Fibroblast of skin of right quadriceps (primary cell): ENCODE measurements around the gene SUN2.
A peak's percentile ranks its signal among the peaks of the same experiment; 100 is the strongest.

Experiments used
- DNase-seq: peaks from one replicate; pipeline ENCODE4 v3.0.0-alpha.2; 2013

The SUN2 gene

DNA sequence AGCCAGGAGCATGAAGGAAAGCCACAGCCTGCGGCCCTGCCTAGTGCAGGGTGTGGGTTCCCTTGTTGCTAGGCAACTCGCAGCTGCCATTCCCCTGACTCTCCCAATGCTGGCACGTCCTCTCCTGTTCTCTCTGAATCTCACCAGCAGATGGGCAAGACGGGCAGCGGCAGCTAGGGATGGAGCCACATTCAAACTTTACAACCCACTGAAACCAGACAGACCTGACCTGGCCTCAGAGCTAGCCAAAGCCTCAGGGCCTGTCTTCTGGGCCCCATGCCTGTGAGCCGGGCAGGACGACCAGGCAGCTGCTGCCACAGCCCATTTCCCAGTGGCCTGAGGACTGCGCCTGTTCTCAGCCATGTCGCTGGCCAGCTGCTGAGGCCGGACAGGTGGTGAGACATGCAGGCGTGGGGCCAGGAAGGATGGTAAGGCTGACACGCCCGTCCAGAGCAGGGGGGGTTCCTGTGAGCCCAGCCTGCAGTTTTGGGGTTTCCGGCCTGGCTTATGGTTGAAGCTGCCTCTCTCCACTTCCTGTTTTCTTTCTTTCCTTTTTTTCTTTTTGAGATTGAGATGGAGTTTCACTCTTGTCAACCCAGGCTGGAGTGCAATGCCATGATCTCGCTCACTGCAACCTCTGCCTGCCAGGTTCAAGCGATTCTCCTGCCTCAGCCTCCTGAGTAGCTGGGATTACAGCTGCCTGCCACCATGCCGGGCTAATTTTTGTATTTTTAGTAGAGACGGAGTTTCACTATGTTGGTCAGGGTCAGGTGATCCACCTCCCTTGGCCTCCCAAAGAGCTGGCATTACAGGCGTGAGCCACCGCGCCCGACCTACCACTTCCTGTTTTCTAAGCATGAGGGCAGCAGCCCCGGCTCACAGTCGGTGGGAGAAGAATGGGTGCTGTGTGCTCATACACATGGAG, 4.1 kb downstream of the SUN2 start:
- DNase-seq = no peak

DNA sequence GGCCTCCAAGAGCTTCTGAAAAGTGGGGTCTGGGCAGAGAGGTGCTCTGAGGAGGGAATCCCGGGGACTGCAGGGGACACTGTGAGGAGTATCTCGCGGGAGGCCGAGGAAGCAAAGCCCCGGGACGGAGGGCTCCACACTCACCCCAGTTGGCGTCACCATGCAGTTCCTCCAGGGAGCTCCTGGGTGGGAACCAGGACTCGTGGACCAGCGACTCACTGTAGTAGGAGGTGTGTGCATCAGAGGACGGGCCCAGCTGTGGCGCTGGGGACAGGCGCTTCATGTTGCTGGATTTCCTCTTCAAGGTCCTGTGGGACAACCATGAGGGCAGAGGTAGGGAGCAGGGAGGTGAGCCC, 4.8 kb downstream of the SUN2 start:
- no peak for DNase-seq

DNA sequence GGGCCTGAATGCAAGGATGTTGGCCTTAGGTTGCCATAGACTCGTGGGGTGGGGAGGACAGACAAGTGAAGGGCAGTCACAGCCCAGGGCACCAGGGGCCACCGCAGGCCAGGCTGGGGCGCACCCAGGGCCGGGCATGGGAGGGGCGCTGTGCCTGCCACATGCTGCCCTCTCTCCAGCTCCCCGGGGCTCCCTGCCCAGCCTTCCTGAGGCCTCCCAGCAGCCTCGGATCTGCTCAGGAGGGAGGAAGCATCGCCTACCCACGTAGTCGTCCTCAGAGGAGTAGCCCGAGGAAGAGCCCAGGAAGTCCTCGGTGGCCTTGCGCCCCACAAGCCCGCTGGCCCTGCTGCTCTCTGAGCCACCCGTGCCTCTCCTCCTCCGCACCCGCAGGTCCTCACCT, 5.2 kb downstream of the SUN2 start:
- DNase-seq = no peak

DNA sequence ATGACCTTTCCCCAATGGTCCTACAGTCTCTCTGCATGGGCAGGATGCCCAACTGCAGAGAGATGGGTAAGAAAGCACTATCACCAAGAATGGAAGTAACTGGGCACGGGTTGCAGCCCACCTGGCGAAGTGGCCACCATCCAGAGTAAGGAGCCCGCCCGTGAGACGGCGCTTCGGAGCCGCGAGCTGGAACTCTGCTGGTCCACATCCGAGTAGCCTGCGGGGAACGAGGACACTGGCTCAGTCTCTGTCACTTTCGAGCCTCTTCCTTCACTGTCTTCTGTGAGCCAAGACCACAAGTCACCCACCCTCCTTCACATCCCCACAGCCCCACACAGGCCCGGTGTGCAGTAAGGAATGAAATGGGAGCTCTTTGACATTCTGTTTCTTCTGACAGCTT, 5.7 kb downstream of the SUN2 start:
- DNase-seq = no peak

DNA sequence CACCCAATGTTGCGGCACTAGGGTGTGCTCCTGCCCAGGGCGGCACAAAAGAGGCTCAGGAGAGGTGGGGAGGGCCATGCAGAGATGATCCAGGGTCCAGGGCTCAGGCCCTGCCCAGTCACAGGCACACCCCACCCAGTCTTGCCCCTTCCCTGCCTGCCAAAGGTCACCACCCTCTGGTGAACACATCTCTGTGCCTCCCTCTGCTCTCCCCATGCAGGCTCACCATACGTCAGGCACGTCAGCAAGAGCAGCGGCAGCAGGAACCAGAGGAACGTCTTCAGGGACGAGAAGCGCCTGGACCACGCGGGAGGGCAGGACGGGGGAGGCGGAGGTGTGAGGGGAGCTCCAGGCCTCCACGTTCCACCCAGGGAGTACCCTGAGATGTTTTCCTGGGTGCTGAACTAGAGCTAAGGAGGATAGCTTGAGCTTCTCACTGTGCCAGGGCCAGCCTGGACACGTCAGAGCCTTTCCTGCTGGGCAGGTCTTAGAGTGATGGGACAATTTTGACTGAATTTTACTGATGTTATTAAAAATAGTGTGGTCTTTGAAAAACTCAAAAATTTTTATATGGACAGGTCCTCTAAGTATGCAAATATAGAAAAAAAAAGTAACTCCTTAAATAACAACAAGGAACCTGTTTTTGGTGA, 7.2 kb downstream of the SUN2 start:
- no peak for DNase-seq

DNA sequence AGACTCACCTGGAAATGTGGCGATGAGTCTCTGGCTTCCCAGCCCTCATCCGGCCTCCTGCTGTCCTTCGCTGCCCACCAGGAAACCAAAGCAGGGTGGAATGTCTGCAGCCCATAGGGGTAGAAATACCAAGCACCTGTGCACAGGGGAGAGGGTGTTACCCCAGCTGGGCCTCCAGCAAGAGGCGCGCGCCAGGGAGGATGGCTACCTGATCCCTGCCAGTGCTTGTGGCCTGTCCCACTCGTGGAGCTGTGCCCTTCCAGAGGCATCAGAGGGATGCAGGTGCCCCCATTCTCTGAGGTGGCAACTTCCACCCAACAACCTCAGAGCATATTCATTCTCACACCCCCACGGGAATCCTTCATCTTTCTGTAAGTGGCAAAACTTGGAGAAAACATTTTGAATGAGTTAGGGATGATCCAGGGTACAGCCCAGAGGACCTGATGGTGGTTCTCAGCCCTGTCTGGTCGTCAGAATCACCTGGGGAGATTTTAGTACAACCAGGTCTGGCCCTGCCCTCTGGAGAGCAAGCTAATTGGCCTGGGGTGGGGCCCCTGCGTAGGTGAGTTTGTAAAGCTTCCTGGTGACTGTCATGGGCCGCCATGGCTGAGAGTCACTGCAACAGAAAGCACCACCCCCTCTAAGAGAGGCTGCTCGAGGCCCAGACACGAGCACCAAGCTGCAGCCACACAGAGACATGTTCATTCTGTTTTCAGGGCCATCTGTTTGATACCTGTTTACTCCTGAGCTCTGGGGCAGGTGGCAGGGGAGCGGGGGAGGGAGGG, 9.9 kb downstream of the SUN2 start:
- DNase-seq = no peak

DNA sequence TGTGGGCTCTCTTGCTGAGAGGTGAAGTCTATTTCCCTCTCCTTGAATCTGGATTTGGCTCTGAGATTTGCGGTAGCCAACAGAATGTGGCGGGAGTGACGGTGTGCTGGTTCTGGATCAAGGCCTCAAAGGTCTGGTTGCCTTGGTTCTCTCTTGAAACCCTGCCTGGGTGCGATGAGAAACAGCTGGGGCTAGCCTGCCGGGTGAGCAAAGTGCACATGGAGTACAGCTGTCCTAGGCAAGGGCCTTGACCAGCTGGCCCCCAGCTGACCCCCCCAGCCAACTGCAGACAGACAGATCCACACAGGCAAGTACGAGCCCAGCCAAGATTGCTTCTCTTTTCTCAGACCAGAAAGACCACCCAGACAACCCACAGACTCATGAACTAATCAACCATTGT, 10.8 kb downstream of the SUN2 start:
- no peak for DNase-seq

DNA sequence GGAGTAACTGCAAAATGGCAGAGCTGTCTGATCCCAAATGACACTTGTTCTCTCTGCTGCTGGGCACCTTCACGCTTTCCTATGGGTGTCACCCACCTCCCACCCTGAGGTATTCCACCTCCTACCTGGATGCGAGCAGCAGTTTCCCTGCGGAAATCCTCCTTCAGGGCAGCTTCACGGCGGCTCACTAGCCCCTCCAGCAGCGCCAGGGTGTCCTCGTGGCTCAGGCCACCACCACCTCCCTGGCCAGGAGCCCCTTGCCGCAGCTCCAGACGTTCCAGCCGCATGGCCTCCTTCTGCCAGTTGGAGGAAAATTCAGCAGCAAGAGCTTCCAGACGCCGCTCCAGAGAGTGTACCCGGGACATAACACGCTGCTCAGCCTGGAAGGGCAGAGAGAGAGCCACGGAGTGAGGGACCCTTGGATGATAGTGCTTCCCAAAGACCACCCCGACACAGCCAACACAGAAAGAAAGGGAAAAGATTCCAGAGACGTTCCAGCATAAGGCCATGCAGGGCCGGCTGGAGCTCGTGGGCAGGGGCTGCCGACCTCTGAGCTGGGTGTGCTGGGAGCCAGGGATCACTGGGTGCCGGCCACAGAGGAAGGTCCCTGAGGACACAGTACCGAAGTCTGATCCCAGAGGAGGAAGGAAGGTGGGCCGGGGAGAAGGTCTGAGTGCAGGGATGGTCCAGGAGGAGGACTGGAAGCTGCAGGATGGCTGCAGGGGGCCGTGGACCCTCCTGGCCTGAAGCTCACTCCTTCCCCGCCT, 13.4 kb downstream of the SUN2 start:
- no peak for DNase-seq

DNA sequence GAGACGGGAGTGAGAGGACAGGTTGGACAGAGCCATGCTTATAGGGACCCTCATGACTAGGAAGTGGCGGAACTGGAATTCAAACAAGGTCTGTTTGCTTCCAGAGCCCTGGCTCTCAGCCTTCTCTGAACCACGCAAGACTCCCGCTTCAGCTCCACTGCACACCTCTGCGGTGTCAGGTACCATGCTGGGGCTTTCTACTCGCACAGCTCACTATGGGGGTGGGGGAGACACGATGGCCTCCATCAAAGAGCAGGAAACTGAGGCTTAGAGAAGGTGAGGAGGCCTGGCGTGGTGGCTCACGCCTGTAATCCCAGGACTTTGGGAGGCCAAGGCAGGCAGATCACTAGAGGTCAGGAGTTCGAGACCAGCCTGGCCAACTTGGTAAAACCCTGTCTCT, 14.2 kb downstream of the SUN2 start:
- DNase-seq = no peak

DNA sequence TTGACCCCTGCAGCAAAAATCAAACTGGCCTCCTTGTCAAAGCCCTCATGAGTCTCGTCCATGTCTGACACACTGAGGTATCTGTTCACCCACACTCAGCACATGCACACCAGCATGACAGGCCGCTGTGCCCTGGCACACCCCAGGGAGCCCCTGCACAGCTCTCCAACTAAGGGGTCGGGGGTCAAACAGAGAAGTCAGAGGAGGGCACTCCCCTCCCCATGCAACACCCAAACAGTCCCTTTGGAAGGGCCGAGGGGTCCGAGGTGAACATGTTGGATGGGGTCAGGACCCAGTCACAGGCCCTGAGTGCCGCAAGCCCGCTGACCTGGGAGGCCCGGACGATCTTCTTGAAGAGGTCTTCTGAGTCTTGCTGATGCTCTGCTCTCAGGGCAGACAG, 14.6 kb downstream of the SUN2 start:
- DNase-seq = no peak

DNA sequence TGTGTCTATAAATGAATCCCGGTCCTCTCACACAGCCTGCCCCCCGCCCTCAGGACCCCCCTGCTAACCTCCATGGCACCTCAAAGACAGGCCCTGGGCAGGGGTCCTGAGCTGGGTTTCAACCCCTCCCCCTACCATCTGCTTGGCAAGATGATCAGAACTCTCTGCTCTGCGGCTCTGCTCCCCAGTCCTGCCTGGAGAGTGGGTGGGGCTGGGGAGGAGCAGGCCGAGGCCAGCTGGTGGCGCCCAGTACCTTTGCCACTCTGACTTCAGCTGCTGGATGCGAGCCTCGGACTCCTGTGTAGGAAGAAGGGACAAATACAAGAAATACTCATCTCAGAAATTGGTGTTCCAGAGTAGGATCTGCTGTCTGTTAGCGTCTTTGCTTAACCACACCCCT, 15.0 kb downstream of the SUN2 start:
- no peak for DNase-seq

DNA sequence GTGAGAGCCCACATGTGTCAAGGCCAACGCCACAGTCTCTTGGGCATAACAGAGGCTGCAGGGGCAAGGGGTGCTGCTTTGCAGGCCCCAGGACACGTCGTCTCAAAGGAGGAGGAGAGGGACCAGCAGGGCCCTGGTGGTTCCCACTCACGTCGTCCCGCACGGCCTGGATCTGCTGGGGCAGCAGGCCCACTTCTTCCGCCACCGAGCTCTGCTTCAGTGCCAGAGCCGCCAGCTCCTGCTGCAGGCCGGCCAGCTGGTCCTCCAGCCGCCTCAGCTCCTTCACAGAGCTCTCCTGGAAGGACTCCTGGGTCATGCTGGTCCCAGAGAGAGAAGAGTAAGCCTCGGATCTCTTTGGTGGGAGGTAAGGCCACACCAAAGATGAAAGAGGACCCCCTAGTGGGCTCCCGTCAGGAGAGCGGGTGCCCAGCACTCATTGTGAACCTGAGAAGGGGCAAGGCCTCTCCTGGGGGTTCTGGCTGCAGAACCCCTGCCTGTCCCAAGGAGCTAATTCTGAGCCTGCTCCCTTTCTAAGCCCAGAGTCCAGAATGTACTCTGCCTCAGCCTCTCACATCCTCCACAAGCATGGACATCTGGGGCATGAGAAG, 15.6 kb downstream of the SUN2 start:
- DNase-seq = no peak

DNA sequence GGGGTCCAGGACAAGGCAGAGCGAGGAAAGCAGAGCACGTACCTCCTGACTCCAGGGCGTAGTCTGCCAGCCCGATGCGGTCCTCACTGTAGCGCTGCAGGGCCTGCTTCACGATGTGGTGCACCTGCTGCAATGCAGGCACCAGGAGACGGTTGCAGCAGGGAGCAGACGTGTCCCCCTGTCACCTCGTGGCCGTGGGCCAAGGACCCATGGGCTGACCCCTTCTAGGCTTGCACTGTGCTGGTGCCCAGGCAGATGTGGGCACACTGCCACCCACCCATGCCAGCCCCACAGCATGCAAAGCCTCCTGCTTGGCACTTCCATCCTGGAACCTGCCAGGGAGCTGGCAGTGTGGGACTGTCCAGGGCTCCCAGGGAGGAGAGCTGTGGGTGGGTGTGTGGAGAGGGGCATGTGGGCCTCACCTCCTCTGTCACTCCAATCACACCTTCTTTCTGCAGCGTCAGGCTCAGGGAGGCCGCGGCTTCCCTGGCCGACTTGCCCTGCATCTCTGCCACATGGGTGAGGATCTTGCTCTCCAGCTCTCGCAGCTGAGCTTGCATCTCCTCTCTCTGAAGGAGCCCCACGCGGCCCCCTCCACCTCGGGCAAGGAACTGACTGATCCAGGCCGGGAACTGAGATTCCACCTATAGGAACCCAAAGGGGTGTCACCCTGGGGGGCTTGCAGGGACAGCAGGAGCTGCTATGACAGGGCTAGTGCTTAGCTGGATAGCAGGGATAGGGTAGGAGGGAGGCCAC, 16.3 kb downstream of the SUN2 start:
- no peak for DNase-seq

DNA sequence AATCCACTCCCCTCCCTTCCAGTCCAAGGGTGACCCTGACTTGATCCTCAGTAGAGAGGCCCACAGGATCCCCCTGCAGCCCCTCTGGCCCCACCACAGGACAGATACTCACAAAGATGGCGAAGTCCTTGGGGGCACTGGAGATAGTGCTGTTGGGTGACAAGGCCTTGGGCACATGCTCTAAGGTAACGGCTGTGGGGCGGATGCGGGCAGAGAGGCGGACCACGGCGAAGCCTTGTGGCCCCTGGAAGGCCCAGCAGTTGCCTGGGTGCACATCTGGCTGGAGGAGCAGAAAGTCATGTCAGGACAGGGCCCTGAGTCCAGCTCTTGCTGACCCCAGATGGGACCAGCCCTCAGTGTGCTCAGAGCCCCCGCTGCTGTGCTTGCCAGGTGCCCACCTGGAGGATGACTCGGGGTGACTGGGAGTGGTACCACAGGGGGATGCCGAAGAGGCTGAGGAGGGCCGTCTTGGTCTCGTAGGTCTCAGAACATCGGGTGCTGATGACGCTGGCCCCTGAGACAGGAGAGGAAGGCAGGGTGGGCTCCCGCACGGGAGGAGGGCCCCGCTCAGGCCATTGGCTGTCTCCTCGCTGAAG, 17.2 kb downstream of the SUN2 start:
- DNase-seq = no peak

DNA sequence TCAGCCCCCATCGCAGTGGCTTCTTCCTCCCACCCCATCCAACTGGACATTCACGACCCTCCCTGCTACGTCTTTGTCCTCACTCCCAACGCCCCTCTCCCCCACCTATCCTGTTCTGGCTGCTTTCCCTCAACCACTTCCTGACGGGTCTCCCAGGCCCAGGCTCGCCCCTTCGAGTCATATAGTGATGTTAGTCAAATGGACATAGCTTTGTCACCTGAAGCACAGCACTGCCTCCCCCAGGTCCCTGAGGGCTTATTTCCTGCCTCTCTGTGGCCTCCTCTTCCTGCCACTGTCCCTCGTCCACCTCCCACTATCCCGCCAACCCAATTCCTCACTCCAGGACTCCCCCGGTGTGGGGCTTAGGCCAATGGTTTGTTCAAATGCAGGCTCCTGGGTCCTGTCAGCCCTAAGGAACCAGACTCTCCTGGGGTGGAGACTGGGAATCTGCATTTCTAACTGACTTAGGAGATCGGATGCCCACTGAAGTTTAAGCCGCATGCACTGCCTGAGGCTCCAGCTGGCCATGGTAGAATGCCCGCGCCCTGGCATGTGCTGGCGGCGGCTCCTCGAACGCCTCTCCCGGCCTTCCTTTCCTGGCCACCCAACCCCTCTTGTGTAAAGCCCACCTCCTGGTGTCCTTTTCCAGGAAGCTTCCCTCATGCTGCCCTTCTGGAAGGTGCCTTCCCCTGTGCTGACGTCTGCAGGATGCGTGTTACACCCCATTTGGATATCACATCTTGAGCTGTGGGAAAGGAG, 18.3 kb downstream of the SUN2 start:
- peak; percentile 36 for DNase-seq

DNA sequence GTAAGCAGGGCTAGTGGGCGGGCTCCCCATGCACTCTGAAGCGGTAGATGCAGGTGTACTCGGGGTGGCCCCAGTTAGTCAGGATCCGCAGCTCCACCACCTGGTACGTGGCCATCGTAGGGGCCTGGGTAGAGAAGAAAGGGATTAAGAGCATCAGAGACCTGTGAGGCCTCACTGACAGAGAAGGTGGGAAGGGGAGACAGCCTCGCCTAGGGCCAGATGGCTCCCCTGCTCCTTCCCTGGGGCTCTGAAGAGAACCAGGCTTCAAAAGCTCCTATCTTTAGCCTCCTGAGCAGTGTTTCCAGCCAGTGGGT, 19.6 kb downstream of the SUN2 start:
- no peak for DNase-seq

DNA sequence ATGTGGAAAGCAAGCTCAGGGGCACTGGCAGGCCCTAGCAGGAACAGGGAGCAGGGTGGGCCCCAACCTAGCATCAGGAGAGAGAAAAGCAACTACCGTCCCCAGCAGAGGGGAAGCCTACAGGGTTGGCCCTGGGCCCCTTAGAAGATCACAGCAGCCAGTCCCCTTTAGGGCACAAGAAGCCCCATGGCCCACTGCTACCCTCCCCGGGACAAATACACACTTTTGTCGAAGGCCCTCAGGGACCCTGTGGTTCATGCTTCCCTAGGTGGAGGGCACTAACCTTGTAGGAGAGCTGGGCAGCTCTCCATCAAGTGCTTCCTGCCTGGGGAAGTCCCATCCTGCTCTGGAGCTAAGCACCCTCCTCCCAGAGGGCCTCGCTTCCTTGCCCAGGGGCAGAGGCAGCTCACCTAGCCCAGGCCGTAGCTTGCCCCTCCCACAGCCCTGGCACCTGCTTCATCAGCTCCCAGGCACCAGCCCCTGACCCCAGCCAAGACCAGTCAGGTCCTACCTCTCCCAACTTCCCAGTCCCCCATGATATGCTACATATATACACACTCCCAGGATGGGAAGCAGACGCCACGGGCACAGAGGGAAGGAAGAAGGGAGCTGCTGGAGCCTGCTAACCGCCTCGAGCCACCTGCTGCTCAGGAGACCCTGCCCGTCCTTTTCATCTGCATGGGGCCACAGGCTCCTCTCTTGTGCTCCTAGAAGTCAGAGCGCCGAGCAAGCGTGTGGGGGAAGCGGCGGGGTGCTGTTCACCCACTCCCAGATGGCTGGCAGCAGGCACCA, 20.1 kb downstream of the SUN2 start:
- no peak for DNase-seq

DNA sequence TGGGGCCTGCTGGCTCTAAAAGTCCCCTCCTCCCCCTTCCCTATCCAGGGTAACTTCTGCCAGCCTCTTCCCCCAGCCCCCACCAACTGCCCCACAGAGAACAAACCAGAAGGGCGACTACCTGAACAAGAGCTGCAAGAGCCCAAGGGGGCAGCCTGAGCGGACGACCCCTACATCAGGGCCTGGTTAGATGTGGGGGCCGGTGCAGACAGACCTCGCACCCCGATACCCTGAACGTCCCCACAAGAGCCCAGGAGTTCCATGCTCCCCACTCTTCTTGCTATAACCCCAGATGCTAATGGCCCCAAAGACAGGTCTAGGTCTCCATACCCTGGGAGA, 20.7 kb downstream of the SUN2 start:
- DNase-seq = no peak

DNA sequence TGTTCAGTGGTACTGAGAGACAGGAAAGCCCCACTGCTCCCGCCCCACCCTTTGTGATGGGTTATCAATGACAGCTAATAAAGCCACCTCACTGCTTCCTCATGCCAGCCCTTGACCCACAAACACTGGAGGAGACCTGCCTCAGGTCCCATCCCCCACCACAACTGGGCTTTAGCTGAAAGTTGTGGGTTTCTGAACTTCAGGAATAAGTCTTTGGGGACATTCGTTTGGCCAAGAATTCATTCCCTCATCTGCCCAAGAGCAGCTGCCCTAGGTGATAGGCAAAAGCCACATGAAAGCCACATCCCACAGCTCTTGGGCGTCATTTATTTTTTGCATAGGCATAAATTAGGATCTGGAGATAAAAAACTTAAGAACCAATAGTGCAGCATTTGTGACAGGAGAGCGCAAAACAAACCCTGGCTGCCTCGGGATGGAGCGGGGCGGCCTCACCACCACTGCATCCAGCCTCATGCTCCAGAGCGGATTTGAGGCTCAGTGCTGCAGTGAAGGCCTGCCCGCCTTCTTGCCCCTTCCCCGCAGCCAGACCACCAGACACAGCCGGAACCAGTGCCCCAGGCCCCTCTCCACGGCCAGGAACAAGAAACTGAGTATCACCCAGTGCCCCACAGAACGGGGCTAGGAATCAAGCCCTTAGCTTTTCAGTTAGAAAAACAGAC, 21.2 kb downstream of the SUN2 start:
- no peak for DNase-seq
